HCEC 1CT (cell line): ENCODE data around the gene TFF3.

Experiments used
- DNase-seq: peaks from one replicate; pipeline ENCODE4 v3.0.0-alpha.2; 2017

TFF3 gene

DNA sequence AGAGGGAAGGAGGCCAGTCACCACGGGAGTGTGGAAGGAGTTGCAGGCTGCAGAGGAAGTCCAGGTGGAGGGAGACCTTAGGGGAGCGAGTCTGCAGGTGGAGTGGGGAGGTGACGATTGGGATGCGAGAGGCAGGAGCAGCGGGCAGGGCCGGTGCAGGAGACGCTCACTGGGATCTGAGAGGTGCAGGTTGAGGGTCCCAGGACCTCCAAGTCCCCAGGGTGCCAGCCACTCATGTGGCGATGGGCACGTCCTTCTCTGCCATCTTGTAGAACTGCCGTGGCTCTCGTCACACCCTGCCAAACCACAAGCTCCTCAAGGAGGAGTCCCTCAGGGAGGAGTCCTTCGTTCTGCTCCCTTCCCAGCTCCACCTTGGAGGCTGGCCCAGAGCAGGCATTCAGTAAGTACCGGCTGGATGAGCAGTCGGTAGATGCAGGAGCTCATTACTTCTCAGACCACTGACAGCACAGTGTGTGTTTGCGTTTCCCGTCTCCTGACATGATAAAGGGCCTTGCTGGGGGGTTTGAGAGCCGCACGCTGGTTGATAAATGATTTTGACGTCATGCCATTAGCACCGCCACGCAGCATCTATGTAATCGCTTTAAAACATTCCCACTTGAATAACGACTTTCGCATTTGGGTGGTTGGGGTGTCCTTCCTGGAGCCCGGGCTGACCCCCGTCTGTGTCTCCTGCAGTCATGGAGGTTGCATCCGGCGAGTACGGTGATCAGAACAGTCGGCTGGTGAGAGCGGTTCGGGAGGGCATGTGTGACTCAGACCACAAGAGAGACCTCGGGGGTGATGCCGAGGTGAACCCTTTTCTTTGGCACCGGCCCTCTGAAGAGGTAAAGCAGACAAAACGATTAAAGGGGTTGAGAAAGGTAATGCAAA, 27.8 kb downstream of the TFF3 start:
- no peak for DNase-seq

DNA sequence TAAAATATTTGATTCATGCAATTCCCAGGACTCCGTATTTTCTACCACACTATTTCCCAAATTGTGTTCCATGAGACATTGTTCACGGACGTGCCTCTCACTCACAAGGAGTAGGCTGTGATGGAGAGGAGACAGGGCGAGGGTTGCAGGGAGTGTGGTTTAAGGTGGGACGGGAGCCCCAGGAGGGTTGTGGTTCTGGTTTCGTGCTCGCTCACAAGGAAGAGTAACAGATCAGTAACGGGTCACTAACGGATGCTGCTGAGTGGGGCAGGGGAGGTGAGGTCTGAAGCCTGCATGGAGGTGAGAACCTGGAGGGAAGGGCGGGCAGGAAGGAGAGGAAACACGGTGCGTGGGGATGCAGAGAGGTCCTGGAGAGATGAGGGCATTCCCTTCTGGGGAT, 28.8 kb downstream of the TFF3 start:
- DNase-seq: no peak

DNA sequence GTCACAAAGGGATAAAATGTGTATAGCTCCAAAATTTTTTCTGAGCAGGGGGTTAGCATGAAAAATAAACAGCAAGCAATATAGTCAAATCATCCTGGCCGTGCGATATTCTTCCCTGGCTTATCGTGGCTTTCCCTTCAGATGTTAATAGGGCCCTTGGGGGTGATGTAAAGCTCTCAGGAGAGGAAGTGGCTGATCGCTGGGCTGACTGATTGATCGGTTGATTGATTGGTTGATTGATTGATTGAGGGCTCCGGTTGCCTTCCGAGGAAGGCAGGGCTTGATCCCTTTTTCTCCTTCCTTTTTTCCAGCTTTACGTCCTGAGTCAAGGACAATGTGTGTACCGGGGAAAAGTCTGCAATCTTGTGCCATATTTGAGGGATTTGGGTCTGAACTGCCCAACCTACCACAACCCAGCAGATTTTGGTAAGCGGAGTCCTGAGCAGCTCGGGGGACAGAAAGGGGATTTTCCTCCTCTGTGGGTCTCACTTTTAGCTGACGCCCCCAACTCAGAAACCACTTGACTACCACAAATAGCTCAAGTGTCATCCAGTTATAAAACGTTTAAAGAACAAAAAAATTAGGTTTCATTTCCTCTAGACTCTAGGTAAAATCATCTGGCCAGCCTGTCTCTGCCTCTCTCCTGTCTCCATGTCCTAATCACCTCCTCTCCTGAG, 29.5 kb downstream of the TFF3 start:
- DNase-seq: no peak

DNA sequence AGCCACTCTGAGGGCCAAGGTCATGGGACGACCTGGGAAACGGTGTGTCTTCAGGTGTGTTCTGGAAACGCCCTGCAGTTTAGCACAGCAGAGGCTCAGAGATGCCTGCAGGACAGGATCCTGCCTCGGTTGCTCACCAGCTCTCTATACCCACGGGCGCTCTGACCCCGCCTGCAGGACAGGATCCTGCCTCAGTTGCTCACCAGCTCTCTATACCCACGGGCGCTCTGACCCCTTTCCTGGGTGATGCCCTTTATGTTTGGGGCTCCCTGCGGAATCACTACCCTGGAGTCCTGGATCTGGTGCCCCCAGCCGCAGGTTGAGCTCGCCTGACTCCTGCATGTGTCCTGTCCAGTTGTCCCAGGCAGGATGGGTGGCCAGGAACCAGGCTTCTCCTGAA, 32.5 kb downstream of the TFF3 start:
- DNase-seq: no peak

DNA sequence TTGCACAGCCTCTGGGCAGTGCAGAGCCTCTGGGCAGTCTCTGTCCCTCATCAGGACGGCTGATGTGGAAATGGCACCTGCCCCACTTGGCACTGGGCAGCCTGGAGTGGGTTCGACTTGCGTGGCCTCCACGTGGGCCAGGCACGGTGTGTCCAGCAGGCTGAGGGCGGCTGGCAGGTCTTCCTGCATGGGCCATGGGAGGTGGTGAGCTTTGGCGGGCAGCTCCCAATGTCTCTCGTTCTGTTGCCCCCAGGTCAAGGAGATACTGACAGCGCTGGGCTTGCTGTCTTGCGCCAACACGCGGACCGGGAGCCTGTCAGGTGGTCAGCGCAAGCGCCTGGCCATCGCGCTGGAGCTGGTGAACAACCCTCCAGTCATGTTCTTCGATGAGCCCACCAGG, 33.2 kb downstream of the TFF3 start:
- no peak for DNase-seq

DNA sequence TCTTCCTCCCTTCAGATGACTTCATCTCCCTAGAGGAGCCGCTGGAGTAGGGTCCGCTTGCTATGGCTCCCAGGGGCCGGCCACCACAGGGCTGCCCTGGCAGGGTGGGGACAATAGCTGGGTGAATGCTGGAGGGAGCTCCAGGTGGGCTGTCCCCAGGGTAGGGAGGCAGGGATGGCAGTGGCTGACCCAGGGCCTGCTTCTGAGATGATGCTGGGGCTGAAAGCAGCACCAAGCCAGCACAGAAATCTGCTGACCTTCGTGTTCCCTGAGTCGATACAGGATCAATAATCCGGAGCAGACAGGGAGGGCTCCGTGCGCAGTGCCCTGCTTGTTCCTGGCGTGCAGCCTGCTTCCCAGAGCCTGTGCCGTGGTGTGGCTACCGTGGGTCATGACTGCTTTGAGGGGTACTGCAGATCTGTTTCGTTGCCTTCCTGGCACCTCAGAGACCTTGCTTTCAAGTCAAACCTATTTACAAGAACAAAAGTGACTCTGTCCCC, 34.0 kb downstream of the TFF3 start:
- no peak for DNase-seq

DNA sequence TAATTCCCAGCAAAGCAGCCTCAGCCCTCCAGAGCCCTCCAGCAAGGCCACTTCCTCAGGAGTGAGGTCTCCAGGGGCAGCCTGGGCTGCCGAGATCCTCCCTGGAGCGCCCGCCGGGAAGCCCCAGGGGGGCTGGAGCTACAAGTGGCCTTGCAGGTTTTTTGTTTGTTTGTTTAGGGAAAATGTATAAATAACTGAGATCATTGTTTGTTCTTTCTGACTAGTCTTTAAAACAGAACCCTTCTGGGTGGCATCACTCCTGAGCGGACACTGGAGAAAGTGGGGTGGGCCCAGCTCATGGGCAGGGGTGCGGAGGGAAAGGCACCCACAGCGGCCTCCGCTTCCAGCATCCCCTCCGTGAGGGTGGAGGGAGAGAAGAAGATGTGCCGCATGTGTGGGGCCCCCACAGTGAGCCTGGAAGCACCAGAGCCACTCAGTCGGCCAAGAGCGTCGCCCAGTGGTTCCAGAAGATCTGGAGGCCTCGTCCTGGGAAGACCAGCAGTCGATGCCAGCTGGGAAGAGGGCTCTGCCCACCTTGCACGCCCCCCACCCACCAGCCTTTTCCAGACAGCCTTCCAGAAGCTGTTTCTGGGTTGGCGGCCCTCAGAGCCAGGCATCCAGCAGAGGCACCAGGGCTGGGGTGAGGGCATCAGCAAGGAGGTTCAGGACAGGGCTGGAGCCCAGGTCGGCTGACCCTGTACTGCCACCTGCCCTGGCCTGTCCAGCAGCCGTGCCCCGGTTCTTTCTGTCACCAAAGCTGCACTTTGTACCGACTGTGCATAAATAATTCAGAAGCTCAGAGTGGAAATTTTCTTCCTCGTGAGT, 34.6 kb downstream of the TFF3 start:
- DNase-seq: no peak

DNA sequence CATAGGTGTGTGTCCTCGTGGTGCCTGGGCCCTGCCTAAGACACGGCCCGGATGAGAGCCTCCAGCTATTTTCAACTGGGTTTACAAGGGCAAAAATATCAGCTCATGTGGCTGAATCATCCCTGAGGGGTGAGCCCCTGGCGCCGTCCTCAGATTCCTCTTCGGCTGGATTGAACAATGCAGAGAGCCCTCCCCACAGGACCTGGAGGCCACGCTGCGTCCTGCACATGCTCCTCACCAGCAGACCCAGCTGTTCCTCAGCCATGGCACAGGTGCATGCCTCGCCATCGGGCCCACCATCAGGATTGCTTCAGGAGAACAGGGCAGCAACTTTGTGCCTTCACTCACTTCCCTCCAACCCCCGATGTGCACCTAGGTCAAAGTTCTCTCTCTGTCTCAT, 35.3 kb downstream of the TFF3 start:
- no peak for DNase-seq

DNA sequence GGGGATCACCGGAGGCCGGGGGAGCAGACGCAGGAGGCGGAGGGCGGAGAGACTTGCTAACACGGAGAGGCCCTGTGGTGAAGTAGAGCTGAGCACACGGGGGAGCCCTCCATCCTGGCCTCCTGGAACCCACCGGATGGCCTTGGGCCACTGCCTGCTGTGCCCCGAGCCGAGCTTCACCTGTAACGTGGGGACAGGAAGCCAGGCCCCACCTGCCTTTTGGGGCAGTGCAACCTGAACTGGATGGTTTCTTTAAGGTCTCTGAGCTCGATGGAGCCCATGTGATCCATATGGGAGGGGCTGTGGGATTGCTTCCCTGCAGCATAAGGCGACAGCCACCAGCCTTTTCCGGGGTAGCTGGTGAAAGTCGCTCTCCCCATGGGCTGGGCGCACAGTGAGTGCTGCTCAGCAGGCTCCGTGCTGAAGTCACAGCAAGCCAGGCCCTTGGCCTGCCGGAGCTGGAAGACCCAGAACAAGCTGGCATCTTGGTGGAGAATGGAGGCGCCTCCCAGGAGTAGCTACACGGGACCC, 35.8 kb downstream of the TFF3 start:
- DNase-seq: no peak

DNA sequence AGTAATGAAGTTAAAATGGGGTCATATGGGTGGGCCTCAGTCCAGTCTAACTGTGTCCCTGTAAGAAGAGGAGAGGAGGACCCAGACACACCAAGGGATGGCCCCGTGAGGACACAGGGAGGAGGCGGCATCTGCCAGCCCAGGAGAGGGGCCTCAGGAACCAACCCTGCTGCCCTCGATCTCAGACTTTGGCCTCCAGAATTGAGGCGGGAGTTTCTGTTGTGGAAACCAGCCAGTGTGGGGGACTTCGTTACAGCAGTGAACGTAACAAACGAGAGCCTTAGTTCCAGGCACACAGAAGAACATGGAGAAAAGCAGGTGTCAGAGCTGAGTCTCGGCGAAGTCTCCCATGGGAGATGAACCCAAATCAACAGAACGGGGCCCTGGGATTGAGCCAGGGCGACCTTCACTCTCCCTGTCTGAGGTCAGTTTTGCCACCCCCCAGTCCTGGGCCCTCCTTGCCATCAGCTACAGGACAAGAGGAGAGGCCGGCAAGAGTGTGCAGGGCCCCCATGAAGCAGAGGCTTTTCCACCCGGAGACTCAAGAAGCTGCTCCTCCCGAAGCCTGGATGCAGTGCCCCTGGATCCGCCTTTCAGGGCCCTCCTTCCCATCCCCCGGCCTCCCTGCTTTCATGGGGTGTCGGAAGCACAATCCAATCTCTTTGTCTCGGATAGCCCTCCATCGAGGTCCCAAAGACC, 36.6 kb downstream of the TFF3 start:
- DNase-seq: no peak

DNA sequence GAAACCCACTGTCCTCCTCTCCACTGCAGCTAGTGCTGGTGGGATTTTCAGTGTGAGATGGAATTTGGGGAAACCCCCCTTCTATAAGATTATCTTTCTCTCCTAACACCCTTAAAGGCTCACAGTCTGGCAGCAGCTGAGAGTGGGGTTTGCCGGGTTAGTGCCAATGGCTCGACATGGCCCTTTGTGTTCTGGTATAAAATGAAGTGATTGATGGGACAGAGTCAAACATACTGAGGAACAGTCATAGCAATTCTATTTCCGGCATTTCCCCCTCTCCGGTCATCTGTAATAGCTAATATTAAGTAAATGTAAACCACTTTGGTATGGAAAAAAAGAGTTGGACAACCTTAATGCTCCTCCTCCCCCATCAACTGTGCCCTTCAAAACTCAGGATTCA, 37.6 kb downstream of the TFF3 start:
- DNase-seq: no peak

DNA sequence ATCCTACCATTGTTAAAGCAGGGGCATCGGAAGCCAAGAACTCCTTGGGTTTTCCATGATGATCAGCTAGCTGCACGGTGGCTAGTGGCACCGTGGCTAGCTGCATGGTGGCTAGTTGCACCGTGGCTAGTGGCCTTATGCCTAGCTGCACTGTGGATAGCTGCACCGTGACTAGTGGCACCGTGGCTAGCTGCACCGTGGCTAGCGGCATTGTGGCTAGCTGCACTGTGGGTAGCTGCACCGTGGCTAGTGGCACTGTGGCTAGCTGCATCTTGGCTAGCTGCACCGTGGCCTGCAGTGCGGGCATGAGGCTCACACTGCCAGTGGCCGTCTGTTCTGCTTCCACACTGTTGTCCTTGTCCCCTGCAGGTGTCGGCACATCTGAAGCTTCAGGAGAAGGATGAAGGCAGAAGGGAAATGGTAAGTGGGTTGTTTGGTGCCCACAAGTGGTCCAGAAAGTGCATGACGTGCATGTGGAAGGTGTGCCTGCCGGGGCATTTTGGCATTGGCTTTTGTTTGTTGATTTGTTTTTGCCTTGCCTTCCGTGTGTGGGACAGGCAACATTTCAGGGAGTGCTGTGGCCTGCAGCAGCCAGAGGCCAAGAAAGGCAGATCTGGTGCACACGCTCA, 38.6 kb downstream of the TFF3 start:
- no peak for DNase-seq

DNA sequence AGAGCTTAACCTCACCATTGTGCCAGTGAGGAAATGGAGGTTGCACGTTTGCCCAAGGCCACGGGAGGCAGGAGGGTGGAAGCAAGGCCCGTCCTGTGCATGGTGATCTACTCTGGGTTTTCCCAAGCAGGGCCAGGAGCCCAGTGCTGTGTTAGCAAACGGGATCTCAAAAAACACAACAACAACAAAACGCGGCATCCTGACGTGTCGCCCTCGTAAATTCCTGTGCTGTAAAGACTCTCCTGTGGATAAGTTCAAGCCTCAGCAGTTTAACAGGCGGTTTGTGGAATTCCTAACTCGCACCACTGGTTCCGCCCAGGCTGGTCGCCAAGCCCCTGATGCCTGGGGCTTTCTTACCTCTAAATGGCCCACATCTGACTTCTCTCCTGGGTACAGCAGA, 39.1 kb downstream of the TFF3 start:
- no peak for DNase-seq

DNA sequence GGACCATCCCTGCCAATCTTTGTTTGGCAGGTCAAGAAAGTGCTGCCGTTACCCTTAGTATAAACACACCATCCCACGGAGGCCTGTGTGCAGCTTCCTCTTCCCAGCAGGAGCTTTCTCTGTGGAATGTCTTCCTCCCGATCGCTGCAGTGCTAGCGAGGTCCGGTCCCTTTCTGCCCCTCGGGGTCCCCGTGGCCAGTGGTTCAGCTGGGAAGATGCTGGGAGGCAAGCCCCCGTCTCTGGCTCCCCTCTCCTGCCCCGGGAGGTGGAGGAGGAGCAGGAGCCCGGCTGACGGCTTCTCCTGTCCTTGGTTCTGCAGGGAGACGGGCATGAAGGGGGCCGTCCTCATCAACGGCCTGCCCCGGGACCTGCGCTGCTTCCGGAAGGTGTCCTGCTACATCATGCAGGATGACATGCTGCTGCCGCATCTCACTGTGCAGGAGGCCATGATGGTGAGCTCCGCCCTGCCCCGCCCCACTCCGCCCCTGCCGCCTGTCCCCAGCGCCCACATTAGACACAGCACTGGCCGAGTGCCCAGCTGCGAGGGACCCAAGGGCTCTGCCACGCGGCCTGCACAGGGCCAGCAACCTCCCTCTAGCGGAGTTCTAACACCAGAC, 42.1 kb downstream of the TFF3 start:
- DNase-seq: no peak

DNA sequence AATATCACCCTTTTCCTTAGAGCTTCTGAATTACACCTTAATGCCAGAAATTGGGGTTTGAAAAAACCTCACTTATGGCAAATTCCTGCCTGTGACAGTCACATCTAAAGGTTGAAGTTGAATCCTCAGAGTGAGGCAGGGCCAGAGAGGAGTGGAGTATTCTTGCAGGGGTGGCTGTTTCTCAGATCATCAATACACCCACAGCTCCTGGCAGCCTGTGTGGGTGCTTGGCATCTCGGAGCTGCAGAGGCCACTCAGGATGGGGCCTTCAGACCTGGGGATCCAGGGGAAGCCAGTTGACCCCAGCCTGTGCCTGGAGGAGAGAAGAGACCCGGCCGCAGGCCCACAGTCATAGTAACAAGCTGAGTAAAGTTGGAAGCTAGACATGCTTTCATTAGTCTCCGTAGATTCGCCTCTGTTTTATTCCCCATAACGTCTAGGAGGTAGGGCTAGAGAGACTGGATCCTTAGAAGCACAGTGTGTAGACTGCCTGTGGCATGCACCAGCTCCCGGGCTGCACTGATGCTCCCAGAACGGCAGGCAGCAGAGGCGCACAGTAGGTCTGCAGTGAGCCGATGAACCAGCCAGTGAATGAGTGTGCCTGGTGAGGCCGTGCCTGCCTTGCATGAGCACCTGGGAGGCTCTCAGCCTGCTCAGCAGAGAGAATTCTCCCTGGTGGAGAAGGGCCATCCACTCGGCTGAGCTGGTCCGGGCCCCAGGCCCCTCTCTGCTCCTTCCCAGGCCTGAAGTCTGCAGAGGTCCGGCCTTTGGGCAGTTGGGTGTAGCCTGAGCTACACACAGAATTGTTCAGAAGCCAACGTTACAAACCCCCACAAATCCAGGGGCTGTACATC, 42.9 kb downstream of the TFF3 start:
- no peak for DNase-seq

DNA sequence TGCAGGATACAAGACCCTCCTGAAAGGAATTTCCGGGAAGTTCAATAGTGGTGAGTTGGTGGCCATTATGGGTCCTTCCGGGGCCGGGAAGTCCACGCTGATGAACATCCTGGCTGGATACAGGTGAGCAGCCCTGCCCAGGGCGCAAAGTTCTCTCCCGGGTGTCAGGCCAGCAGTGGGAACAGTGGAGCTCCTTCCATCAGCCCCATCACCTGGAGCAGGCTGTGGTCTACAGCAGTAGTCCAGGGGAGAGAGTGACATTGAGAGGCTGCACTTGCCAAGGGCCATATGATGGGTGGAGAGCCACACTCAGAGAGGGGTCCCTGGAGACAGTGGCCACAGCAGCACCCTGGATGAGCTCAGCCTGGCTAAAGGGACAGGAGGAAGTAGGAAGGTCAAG, 44.1 kb downstream of the TFF3 start:
- no peak for DNase-seq

DNA sequence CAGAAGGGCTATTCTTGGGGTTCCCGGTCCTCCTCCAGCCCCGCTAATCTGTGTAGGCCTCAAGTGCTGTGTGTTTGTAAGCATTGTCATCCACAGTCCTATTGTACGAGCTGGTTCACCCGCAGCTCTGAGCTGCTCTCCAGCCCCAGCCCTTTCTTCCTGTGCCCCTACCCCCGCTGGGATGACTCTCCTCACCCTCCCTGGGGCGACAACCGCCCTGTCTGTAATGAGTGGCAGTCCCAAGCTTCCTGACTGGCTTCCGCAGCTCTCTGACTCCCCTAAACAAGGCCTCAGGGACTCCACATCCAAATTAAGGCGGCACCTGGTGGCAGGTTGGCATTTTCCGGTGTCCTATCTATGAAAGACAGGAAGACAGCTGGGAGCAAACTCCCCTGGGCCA, 45.8 kb downstream of the TFF3 start:
- no peak for DNase-seq

DNA sequence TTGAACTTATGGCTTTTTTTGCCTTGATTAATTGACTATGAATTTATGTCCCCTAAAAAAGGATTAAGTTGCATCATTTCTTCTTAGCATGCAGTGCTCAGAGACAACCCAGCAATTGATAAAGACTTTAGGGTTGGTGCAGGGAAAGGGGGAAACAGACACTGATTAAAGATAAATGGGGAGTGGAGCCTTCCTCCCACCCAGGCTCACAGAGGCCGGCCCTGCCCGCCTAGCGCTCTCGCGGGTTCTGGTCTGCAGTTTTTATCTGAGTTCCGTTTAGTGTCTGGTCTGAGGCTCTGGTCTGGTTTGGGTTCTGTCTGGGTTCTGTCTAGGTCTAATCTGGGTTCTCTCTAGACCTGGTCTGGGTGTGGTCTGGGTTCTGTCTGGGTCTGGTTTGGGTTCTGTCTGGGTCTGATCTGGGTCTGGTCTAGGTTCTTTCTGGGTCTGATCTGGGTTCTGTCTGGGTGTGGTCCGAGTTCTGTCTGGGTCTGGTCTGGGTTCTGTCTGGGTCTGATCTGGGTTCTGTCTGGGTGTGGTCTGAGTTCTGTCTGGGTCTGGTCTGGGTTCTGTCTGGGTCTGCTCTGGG, 48.1 kb downstream of the TFF3 start:
- DNase-seq: no peak

DNA sequence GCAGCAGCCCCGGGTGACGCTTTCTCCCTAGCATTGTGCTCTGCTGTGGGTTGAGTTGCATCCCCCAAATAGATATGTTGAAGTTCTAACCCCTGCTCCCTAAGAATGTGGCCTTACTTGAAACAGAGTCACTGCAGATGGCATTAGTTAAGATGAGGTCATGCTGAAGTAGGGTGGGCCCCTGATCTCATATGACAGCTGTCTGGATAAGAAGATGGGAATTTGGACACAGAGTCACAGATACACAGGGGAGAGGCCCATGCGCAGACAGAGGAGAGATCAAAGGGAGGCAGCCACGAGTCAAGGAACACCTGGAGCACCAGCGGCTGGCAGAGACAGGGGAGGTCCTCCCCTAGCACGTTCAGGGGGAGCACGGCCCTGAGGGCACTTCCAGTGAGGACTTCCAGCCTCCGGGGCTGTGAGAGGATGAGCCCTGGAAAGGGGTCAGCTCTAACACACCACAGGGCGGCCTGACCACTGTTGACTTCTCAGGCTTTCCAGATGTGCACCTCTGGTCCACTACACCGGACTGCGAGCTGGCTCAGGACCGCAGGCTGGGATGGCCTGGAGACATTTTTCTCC, 49.9 kb downstream of the TFF3 start:
- DNase-seq: no peak
